Ishikawa (cell line): ENCODE measurements around the gene NHS.

Experiments used
- CEBPB ChIP-seq: IDR thresholded peaks from 2 replicates; pipeline ENCODE4 v1.6.1; 2012
- CREB1 ChIP-seq: IDR thresholded peaks from 2 replicates; pipeline ENCODE4 v1.6.1; 2012; ENCODE audit warnings: low read depth
- EGR1 ChIP-seq: IDR thresholded peaks from 2 replicates; pipeline ENCODE4 v1.6.1; 2012
- EP300 ChIP-seq: IDR thresholded peaks from 2 replicates; pipeline ENCODE4 v1.6.1; 2012; ENCODE audit warnings: borderline replicate concordance
- FOXM1 ChIP-seq: IDR thresholded peaks from 2 replicates; pipeline ENCODE4 v1.6.1; 2012; ENCODE audit warnings: low read depth, borderline replicate concordance
- MAX ChIP-seq: IDR thresholded peaks from 2 replicates; pipeline ENCODE4 v1.6.1; 2012
- NFIC ChIP-seq: IDR thresholded peaks from 2 replicates; pipeline ENCODE4 v1.6.1; 2012
- RAD21 ChIP-seq: IDR thresholded peaks from 2 replicates; pipeline ENCODE4 v1.6.1; 2012; ENCODE audit warnings: low read depth
- REST ChIP-seq: IDR thresholded peaks from 2 replicates; pipeline ENCODE4 v1.6.1; 2012; ENCODE audit warnings: low read depth, mild to moderate bottlenecking
- TAF1 ChIP-seq: IDR thresholded peaks from 2 replicates; pipeline ENCODE4 v1.6.1; 2012; ENCODE audit warnings: low read depth, mild to moderate bottlenecking
- TCF12 ChIP-seq: IDR thresholded peaks from 2 replicates; pipeline ENCODE4 v1.6.1; 2012; ENCODE audit warnings: low read depth
- TEAD4 ChIP-seq: IDR thresholded peaks from 2 replicates; pipeline ENCODE4 v1.6.1; 2012
- USF1 ChIP-seq: IDR thresholded peaks from 2 replicates; pipeline ENCODE4 v1.6.1; 2012
- YY1 ChIP-seq: IDR thresholded peaks from 2 replicates; pipeline ENCODE4 v1.6.1; 2012; ENCODE audit warnings: low read depth
- ZBTB7A ChIP-seq: IDR thresholded peaks from 2 replicates; pipeline ENCODE4 v1.6.1; 2012; ENCODE audit warnings: low read depth

NHS gene

GRCh38 chrX:17470136-17470535, 95.1 kb downstream of the NHS start:
- TF ChIP-seq YY1 (no peak), CEBPB (no peak), FOXM1 (no peak), CREB1 (no peak), TAF1 (no peak), NFIC (no peak), RAD21 (no peak), TCF12 (no peak), USF1 (no peak), REST (no peak), EP300 (no peak), MAX (no peak), ZBTB7A (no peak), TEAD4 (no peak), EGR1 (no peak)

- TF ChIP-seq EGR1 (no peak), TEAD4 (no peak), CREB1 (no peak), MAX (no peak), CEBPB (no peak), USF1 (no peak), TAF1 (no peak), ZBTB7A (no peak), REST (no peak), RAD21 (no peak), YY1 (no peak), TCF12 (no peak), FOXM1 (no peak), NFIC (no peak), EP300 (no peak)
These were observed 96.1 kb downstream of the NHS start for GRCh38 chrX:17471121-17471520.

- TF ChIP-seq USF1, result no peak
- no peak for TF ChIP-seq CREB1
- no peak for TF ChIP-seq EGR1
- TF ChIP-seq ZBTB7A, result no peak
- no peak for TF ChIP-seq REST
- no peak for TF ChIP-seq MAX
- TF ChIP-seq TAF1, result no peak
- TF ChIP-seq TCF12, result no peak
- no peak for TF ChIP-seq TEAD4
These were observed 96.9 kb downstream of the NHS start for GRCh38 chrX:17471861-17472260.

- TF ChIP-seq ZBTB7A (no peak), RAD21 (no peak), EGR1 (no peak), YY1 (no peak), CEBPB (no peak), TCF12 (no peak), CREB1 (no peak), EP300 (no peak), REST (no peak), FOXM1 (no peak), TEAD4 (no peak), NFIC (no peak), TAF1 (no peak), USF1 (no peak), MAX (no peak)
These were observed 97.4 kb downstream of the NHS start for GRCh38 chrX:17472424-17472823.
